Gastroesophageal sphincter (tissue), 4 donors: ENCODE results near the gene FMO2. TPM values are rescaled to one million over a fixed set of nuclear protein-coding genes. Genes with fewer than 3 reads are reported as not detected.
"Not testable (repeated sequence)": the region's sequence is repeated elsewhere in the genome, so short reads cannot be mapped to it uniquely, and the experiment has no call there.

Source experiments
- ATAC-seq: fragments of 150-250 bp; one replicate; pipeline ENCODE4 v1.9.1; 2016; ENCODE audit warnings: mild to moderate bottlenecking, moderate library complexity
- H3K27ac ChIP-seq, 4 donors: fragments of 200-600 bp; sonication (generic) in 3 of 4; 1 replicate in 3 of 4; 2 replicates in 1 of 4; pipeline ENCODE4 v1.5.1; 2016 to 2019
- H3K27me3 ChIP-seq: fragments of 200-600 bp; sonication (generic); one replicate; pipeline ENCODE4 v1.5.1; 2019
- H3K36me3 ChIP-seq, 2 donors: fragments of 200-600 bp; sonication (generic); one replicate each; pipeline ENCODE4 v1.5.1; 2019; ENCODE audit warnings: control low read depth in 1 of 2
- H3K4me1 ChIP-seq, 3 donors: fragments of 200-600 bp; sonication (generic); 1 replicate in 2 of 3; 2 replicates in 1 of 3; pipeline ENCODE4 v1.5.1; 2016 to 2019; ENCODE audit warnings: control low read depth in 2 of 3
- H3K4me3 ChIP-seq, 2 donors: fragments of 200-600 bp; sonication (generic); one replicate each; pipeline ENCODE4 v1.5.1; 2019; ENCODE audit warnings: mild to moderate bottlenecking in 1 of 2, moderate library complexity in 1 of 2
- H3K9me3 ChIP-seq, 3 donors: fragments of 200-600 bp; sonication (generic); one replicate each; pipeline ENCODE4 v1.5.1; 2017 to 2019; ENCODE audit warnings: control low read depth in 2 of 3
- CTCF ChIP-seq, 4 experiments: fragments of 200-600 bp in 2 of 4; fragments of 450-650 bp in 2 of 4; sonication (generic) in 1 of 4; IDR thresholded peaks; one replicate each; pipeline ENCODE4 v1.5.1; 2017 to 2019; ENCODE audit warnings: antibody characterized with exemption in 4 of 4, mild to moderate bottlenecking in 2 of 4, moderate library complexity in 2 of 4
- EP300 ChIP-seq: sonication (generic); formaldehyde crosslinking; IDR thresholded peaks from one replicate; pipeline ENCODE4 v1.6.1; 2017; ENCODE audit warnings: antibody characterized with exemption, mild to moderate bottlenecking
- POLR2A ChIP-seq, 2 donors: fragments of 450-650 bp; IDR thresholded peaks; one replicate each; pipeline ENCODE4 v1.6.1; 2017; ENCODE audit warnings: antibody characterized with exemption in 2 of 2, mild to moderate bottlenecking in 2 of 2, moderate library complexity in 1 of 2
- POLR2AphosphoS5 ChIP-seq: sonication (generic); formaldehyde crosslinking; IDR thresholded peaks from one replicate; pipeline ENCODE4 v1.6.1; 2017; ENCODE audit warnings: antibody characterized with exemption
- WGBS, 2 donors: methylation state at CpG; one replicate each; pipeline ENCODE4 v1.1.5; 2018; ENCODE audit warnings: low coverage in 1 of 2; 5-methylcytosine and 5-hydroxymethylcytosine counted together
- total RNA-seq, 4 donors: library from RNA; depleted of rRNA; stranded (reverse); fragments of >200 nt; gene quantifications; one replicate each; pipeline ENCODE4 v1.1.0, GENCODE V29; 2016

FMO2 gene
- total RNA-seq, 4 donors from 2014 or later, result 33.9 to 74.1 (median 35.9) TPM

GRCh38 chr1:171226747-171227370 lies 41.8 kb downstream of the FMO2 start:
- no peaks in the 10 kb centered on the region for H3K27me3 ChIP-seq
- TF ChIP-seq POLR2A (IDR thresholded peaks at IDR 0.05), result no peak
- no peak for TF ChIP-seq EP300
- no peak for TF ChIP-seq POLR2AphosphoS5
- peak; percentile 62 to 88 (median 86) for TF ChIP-seq CTCF (IDR thresholded peaks at IDR 0.05)
- H3K4me3 ChIP-seq, result no peak overlapping the region
- H3K9me3 ChIP-seq, result no peaks in the 10 kb centered on the region
- no peaks in the 10 kb centered on the region for H3K36me3 ChIP-seq
- peak; percentile 64 for ATAC-seq
- WGBS, 2 donors, result 57 to 62% methylated on average over 1 of the region's 1 CpG
- H3K4me1 ChIP-seq, result peaks cover 6 to 23% (median 10%) of the 10 kb centered on the region in 3 donors
- no peak overlapping the region for H3K27ac ChIP-seq

GRCh38 chr1:171231326-171231725 lies 46.2 kb downstream of the FMO2 start:
- no peaks in the 10 kb centered on the region for H3K36me3 ChIP-seq
- H3K27me3 ChIP-seq, result no peaks in the 10 kb centered on the region
- no peak for TF ChIP-seq EP300
- TF ChIP-seq POLR2A (IDR thresholded peaks at IDR 0.05), result no peak
- TF ChIP-seq POLR2AphosphoS5, result no peak
- no peak for TF ChIP-seq CTCF (IDR thresholded peaks at IDR 0.05)
- no peaks in the 10 kb centered on the region for H3K4me1 ChIP-seq
- H3K27ac ChIP-seq, result no peak overlapping the region
- no peaks in the 10 kb centered on the region for H3K9me3 ChIP-seq
- ATAC-seq, result no peak
- H3K4me3 ChIP-seq, result no peak overlapping the region

- WGBS, 2 donors, result 71 to 89% methylated on average over 1 of the region's 1 CpG
- no peak for TF ChIP-seq CTCF (IDR thresholded peaks at IDR 0.05)
- TF ChIP-seq POLR2A (IDR thresholded peaks at IDR 0.05), result no peak
- no peak for TF ChIP-seq POLR2AphosphoS5
- no peak for TF ChIP-seq EP300
- Histone ChIP-seq H3K4me1 (no peaks in the 10 kb centered on the region), H3K27me3 (no peaks in the 10 kb centered on the region), H3K36me3 (no peaks in the 10 kb centered on the region), H3K27ac (no peak overlapping the region), H3K4me3 (no peak overlapping the region), H3K9me3 (no peaks in the 10 kb centered on the region)
- ATAC-seq, result no peak
These were observed 48.1 kb downstream of the FMO2 start for GRCh38 chr1:171233183-171233582.

GRCh38 chr1:171236231-171236630 lies 51.1 kb downstream of the FMO2 start:
- H3K27ac ChIP-seq, ATAC-seq, H3K27me3 ChIP-seq, H3K4me1 ChIP-seq, H3K4me3 ChIP-seq, H3K36me3 ChIP-seq, H3K9me3 ChIP-seq: not testable (repeated sequence)
- 95% methylated on average over 4 of the region's 4 CpGs; no CpG with 5 or more reads in 1 of the 2 donors for WGBS, 2 donors

- no peak overlapping the region for H3K27ac ChIP-seq
- no peak for TF ChIP-seq EP300
- TF ChIP-seq POLR2AphosphoS5, result no peak
- no peak for TF ChIP-seq POLR2A (IDR thresholded peaks at IDR 0.05)
- no peak for TF ChIP-seq CTCF (IDR thresholded peaks at IDR 0.05)
- H3K36me3 ChIP-seq, result no peaks in the 10 kb centered on the region
- no peak overlapping the region for H3K4me3 ChIP-seq
- no peaks in the 10 kb centered on the region for H3K4me1 ChIP-seq
- no peaks in the 10 kb centered on the region for H3K27me3 ChIP-seq
- WGBS, 2 donors, result 71 to 82% methylated on average over 4 of the region's 4 CpGs
- H3K9me3 ChIP-seq, result peaks cover 0 to 6% (median 0%) of the 10 kb centered on the region in 3 donors
- ATAC-seq, result no peak
These were observed 58.8 kb downstream of the FMO2 start for GRCh38 chr1:171243878-171244277.
